ENCODE data around the gene NUBPL.

NUBPL gene

DNA sequence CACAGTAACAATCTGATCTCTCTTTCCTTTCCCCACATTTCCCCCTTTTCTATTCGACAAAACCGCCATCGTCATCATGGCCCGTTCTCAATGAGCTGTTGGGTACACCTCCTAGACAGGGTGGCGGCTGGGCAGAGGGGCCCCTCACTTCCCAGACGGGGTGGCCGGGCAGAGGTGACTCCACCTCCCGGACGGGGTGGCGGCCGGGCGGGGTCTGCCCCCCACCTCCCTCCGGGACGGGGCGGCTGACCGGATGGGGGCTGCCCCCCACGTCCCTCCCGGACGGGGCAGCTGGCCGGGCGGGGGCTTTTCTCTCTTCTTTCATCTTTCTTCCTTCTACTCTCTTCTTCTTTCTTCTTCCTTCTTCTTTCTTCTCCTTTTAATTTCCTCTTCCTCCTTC lies 1.3 kb upstream of the NUBPL start:
- no peak overlapping the region for H2AFZ ChIP-seq (ENCODE audit: low read depth)
- no peak overlapping the region for H3K4me3 ChIP-seq (IDR thresholded peaks at IDR 0.05; ENCODE audit: insufficient read depth, low read depth, low read length)
- no peak overlapping the region for H3K27ac ChIP-seq
- H4K20me1 ChIP-seq (ENCODE audit: insufficient read depth) = no peaks in the 10 kb centered on the region
- no peaks in the 10 kb centered on the region for H3K79me2 ChIP-seq (ENCODE audit: insufficient read depth, low read depth)
- H3K9ac ChIP-seq = no peak overlapping the region
- no peak overlapping the region for H3K4me2 ChIP-seq
- H3K36me3 ChIP-seq (ENCODE audit: insufficient read depth) = no peaks in the 10 kb centered on the region
- TF ChIP-seq, protein P1, sequence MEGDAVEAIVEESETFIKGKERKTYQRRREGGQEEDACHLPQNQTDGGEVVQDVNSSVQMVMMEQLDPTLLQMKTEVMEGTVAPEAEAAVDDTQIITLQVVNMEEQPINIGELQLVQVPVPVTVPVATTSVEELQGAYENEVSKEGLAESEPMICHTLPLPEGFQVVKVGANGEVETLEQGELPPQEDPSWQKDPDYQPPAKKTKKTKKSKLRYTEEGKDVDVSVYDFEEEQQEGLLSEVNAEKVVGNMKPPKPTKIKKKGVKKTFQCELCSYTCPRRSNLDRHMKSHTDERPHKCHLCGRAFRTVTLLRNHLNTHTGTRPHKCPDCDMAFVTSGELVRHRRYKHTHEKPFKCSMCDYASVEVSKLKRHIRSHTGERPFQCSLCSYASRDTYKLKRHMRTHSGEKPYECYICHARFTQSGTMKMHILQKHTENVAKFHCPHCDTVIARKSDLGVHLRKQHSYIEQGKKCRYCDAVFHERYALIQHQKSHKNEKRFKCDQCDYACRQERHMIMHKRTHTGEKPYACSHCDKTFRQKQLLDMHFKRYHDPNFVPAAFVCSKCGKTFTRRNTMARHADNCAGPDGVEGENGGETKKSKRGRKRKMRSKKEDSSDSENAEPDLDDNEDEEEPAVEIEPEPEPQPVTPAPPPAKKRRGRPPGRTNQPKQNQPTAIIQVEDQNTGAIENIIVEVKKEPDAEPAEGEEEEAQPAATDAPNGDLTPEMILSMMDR (conservative IDR thresholded peaks at IDR 0.05; ENCODE audit: low read depth, low read length) = no peak
- H3K27me3 ChIP-seq (ENCODE audit: insufficient read depth, low read depth) = no peaks in the 10 kb centered on the region
- no peaks in the 10 kb centered on the region for H3K4me1 ChIP-seq (ENCODE audit: low read depth, poor library complexity, severe bottlenecking)

GRCh38 chr14:31560759-31561154 lies 447 bp upstream of the NUBPL start:
- TF ChIP-seq, protein P1 (conservative IDR thresholded peaks at IDR 0.05; ENCODE audit: low read depth, low read length) = no peak
- H2AFZ ChIP-seq (ENCODE audit: low read depth) = peak overlapping the region; percentile 86
- H3K27me3 ChIP-seq (ENCODE audit: insufficient read depth, low read depth) = no peaks in the 10 kb centered on the region
- no peaks in the 10 kb centered on the region for H3K4me1 ChIP-seq (ENCODE audit: low read depth, poor library complexity, severe bottlenecking)
- H3K36me3 ChIP-seq (ENCODE audit: insufficient read depth) = no peaks in the 10 kb centered on the region
- peak overlapping the region; percentile 74 for H3K27ac ChIP-seq
- peak overlapping the region; percentile 92 for H3K9ac ChIP-seq
- no peak overlapping the region for H3K4me3 ChIP-seq (IDR thresholded peaks at IDR 0.05; ENCODE audit: insufficient read depth, low read depth, low read length)
- no peaks in the 10 kb centered on the region for H3K79me2 ChIP-seq (ENCODE audit: insufficient read depth, low read depth)
- no peaks in the 10 kb centered on the region for H4K20me1 ChIP-seq (ENCODE audit: insufficient read depth)
- peak overlapping the region; percentile 53 for H3K4me2 ChIP-seq

GRCh38 chr14:31564194-31564593 lies 3.0 kb downstream of the NUBPL start:
- Histone ChIP-seq H3K4me3 (IDR thresholded peaks at IDR 0.05; ENCODE audit: insufficient read depth, low read depth, low read length) (no peak overlapping the region), H3K27ac (no peak overlapping the region), H3K36me3 (ENCODE audit: insufficient read depth) (no peaks in the 10 kb centered on the region), H3K27me3 (ENCODE audit: insufficient read depth, low read depth) (no peaks in the 10 kb centered on the region), H3K4me1 (ENCODE audit: low read depth, poor library complexity, severe bottlenecking) (no peaks in the 10 kb centered on the region), H4K20me1 (ENCODE audit: insufficient read depth) (no peaks in the 10 kb centered on the region), H3K79me2 (ENCODE audit: insufficient read depth, low read depth) (no peaks in the 10 kb centered on the region), H3K9ac (no peak overlapping the region), H3K4me2 (no peak overlapping the region), H2AFZ (ENCODE audit: low read depth) (no peak overlapping the region)
- TF ChIP-seq, protein P1 (conservative IDR thresholded peaks at IDR 0.05; ENCODE audit: low read depth, low read length) = no peak

DNA sequence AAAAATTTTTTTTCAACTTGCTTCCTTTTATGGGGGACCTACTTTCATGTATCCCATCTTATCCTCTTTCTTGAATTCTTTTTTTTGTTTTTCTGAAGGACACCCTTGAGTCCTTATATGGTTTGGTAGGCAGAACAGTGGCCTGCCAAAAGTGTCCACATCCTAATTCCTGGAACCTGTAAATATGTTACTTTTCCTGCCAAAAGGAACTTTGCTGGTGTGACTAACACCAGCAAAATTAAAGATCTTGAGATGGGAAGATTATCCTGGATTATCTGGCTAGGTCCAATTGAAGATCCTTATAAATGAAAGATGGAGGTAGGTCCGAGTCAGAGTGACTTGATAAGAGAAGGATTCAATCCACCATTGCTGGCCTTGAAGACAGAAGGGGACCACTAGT lies 5.3 kb downstream of the NUBPL start:
- TF ChIP-seq, protein P1 (conservative IDR thresholded peaks at IDR 0.05; ENCODE audit: low read depth, low read length) = no peak
- no peak overlapping the region for H3K27ac ChIP-seq
- H3K4me3 ChIP-seq (IDR thresholded peaks at IDR 0.05; ENCODE audit: insufficient read depth, low read depth, low read length) = no peak overlapping the region
- H3K27me3 ChIP-seq (ENCODE audit: insufficient read depth, low read depth) = no peaks in the 10 kb centered on the region
- no peaks in the 10 kb centered on the region for H3K4me1 ChIP-seq (ENCODE audit: low read depth, poor library complexity, severe bottlenecking)
- H3K36me3 ChIP-seq (ENCODE audit: insufficient read depth) = no peaks in the 10 kb centered on the region
- no peaks in the 10 kb centered on the region for H3K79me2 ChIP-seq (ENCODE audit: insufficient read depth, low read depth)
- no peak overlapping the region for H2AFZ ChIP-seq (ENCODE audit: low read depth)
- H3K4me2 ChIP-seq = no peak overlapping the region
- no peaks in the 10 kb centered on the region for H4K20me1 ChIP-seq (ENCODE audit: insufficient read depth)
- H3K9ac ChIP-seq = no peak overlapping the region
